HG03066 (cell line): ENCODE results near the gene ADAMTS2.
"Not testable (repeated sequence)": the region's sequence is repeated elsewhere in the genome, so short reads cannot be mapped to it uniquely, and the experiment has no call there.

ENCODE experiments used
- ATAC-seq: cut with Tn5 transposase; IDR thresholded peaks from one replicate; pipeline ENCODE4 v1.9.1; 2021; ENCODE audit warnings: low read depth; ENCODE audit not compliant: unreplicated experiment

The ADAMTS2 gene

DNA sequence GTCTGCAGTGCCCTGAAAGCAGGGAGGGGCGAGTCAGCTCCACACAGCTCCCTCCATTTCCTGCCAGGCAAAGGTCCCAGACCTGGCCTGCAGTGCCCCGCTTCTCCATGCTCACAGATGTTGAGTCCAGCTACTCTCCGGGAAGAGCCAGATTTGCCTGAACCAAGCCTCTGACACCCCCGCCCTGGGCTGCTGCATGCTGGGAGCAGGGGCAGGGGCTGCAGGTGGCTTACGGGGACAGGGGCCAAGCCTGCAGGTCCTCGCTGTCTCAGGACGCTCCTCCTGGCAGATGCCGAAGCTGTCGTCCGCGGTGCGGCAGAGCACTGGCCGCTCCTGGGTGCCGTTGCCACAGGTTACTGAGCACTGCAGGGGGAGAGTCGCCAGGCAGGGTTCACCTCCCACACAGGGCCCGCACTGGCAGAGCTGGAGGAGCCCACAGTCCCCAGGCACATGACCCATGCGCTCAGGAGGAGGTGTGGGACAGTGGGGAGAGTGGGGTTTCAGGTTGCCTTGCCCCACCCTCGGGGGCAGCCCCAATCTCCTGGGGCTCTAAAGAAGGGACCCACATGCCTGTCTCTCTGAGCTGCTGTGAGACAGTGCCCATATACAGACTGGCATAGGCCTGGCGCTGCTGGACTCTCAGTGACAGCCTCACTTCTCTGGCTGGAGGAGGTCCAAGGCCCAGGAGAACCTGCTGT, 222.7 kb downstream of the ADAMTS2 start:
- no peak for ATAC-seq

DNA sequence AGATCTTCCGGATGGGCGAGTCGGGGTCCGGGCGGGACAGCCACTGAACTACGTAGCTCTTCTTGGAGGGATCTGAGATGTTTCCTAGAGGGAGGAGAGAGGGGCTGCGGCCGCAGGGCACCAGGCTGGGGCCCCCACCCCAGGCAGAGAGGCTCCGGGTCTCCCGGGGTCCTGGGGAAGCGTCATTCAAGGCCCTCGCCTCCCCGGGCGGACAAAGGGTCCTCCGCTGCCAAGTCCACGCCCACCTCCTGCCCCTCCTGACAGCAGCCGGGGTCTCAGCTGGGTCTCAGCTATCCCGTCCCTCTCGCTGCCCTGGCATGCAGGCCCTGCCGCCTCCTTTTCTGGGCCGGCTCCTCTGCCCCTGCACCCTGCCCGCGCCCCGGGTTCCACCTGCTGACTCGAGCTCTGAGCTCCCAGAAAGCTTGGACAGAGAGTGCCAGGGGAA, 223.6 kb downstream of the ADAMTS2 start:
- no peak for ATAC-seq

DNA sequence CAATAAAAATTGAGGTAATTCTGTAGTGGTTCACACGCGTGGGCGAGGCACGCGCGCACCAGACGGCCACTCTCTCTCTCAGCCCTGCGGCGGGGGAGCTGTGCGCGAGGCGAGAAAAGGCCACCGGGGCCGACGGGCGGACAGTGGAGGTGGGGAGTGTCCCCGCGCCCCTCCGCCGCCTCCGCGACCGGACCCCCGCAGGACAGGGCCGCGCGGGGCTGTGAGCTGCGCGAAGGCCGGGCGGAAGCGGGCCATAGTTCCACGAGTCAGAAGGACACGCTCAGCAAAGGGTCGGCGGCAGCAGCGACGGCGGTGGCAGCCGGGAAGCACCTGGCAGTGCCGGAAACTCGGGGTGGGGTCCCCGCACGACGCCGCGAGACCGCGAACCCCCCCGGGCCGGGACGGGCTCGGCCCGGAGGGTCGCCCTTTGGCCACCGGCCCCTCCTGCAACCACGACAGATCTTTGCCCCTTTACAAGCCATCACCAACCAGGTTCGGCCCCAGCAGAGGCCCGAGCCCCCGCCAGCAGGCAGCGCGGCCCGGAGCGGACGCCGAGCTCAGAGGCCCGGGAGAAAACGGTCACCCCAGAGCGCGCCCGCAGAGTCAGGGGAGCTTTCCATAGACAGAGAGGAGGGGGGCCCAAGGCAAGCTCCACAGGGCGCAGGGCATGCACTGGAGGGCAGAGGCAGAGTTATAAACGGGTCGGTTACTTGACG, 224.2 kb downstream of the ADAMTS2 start:
- no peak for ATAC-seq

DNA sequence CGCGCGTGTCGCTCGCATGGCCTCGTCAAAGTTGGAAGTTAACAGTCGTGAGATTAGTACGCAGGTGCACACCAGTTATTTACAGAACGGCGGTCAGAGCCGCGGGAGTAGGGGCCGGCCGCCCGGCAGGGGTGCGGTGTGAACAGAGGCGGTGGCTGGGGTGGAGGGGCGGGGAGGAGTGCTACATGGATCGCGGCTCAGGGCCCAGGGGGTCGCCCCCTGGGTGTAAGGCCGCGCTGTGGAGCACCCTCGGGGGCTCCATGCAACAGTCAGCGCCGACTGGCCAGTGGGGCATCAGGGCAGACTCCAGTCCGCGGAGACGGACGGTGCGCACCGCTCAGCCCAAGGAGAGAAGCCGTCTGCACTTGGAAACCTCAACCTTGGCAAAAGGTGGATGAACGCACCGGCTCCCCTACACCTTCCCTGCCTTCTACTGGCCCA, 224.8 kb downstream of the ADAMTS2 start:
- ATAC-seq: no peak

DNA sequence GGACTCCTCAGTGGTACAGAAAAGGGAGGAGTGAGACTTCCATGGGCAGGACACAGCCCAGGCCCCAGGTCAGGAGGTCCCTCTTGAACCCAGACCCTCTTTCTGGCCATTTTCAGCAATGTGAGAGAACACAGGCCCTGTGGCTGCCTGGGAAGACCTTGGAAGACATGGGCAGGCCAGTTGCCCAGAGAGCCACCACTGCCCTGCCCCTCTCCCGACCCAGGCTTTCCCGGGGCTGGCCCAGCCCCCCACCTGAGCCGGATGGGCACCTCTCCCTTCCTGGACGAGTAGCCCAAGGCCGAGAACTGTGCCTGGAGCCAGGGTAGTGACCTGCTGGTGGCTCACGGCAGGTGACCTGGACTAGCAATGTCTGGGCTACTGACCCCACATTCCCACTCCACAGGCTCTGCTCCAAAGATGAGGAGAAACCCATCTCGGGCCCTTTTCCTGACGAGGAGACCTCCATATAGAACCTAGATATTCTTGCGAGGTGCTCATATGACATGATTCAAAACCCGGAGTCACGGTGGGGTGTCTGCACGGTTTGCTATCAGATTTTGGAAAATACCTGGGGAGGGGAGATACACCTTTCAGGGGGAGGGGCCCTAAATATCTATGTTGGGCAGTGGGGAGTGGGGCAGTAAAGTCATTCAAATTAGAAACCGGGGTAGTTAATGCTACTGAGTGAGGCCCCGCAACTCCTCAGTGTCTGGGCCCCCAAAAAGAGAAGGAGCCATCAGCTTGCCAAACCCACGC, 225.7 kb downstream of the ADAMTS2 start:
- ATAC-seq: no peak

DNA sequence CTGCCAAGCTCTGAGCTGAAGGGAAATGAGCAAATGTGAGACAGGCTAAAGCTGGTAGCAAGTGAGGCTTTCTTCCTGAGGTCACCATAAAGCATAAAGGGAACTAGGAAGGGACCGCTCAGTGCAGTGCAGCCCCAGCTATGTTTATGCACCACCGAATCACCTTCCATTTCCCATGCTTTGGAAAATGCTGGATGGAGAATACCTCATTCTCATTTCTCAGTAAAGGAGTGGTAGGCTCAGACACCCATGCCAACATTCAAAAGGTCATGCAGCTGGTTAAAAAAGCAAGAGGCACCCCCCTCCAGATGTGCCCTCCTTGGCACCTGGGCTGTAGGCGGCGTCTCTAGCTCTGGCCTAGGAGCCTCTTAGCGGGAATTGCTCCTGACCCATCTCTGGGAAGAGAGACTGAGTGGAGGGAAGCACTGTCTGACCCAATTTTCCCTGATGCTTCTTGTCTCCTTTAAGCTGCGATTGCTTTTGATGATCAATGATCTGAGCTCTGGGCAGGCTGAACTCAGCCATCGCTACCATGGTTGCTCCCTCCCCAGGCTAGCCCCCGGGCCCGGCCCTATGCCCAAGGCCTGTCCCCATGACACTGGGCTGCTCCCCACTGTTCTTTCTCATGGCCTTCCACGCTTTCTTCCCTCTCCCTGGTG, 226.4 kb downstream of the ADAMTS2 start:
- ATAC-seq: no peak

DNA sequence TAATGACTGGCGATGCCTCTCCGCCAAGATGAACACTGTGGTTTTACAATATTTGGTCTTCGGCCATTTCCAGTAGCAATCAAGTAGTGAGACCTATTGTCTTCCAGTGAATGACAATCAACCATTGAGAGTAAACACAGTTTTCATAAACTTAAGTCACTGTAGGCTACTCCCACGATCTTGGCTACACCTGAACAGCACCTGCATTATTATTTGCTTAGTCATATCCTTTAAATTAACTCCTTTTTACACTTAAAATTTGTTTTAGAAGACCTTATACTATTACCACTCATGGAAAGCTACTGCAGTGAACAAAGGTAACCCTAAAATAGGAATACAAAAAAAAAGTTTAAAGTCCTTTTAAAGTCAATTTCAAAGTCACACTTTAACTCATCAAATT, 226.9 kb downstream of the ADAMTS2 start:
- no peak for ATAC-seq

DNA sequence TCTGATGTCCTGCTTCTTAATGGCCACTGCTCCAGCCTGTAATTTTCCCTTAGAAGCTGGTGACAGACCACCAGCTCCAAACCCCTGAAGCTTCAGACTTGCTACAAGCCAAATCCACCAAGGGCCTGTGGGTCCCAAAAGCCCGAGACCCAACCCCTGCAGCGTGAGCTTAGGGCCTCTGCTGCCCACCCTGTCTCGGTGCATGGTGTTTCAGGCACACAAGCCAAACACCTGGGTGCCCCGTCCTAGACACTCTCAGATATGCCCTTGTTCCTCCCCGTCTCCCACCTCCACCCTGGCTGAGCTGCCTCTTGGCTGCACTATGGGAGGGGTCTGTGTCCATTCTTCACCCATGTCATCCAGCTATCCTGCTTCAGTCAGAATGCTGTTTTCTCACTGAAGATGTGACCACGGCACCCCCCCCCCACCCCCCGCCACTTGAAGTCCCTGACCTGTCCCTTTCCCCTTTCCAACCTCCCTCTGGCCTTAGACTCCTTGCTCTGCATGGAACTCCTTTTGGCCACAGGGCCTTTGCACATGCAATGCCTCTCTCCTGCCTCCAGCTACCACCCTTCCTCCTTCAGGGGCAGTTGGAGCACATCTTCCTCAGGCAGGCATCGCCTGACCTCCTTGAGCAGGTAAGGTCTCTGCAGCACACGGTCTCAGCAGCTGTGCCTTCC, 229.3 kb downstream of the ADAMTS2 start:
- ATAC-seq: no peak

DNA sequence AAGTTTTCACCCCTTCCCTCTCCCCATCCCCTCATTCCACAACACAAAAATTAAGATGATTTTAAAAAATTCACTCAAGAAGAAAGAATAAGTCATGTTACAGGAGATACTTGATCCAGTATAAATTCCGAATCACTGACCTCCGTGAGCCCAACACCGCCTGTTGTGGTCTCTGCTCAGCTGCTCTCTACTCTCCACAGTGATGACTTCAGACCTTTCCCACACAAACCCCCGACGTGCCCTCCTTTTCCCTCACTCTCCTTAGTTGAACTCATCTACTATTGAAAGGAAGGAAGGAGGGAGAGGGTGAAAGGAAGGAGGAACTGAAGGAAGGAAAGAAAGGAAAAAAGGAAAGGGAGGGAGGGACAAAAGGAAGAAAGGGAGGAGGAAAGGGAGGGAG, 230.0 kb downstream of the ADAMTS2 start:
- no peak for ATAC-seq

DNA sequence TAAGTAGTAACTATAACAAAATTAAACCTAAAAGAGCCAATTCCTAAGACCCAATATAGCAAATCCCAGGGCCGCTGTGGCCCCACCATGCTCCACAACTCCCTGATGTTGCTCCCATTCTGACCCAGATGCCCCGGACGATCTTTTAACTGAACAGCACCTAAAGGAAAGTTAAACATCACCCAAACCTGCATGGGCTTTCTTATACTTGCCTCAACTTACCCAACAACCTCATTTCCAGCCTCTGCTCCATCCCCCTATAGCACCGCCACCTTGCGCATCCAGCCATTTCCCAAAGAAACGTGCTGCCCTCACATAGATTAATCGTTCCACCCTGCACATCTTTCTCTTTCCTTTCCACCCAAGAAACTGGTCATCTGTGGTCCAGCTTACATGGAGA, 230.5 kb downstream of the ADAMTS2 start:
- ATAC-seq: no peak

DNA sequence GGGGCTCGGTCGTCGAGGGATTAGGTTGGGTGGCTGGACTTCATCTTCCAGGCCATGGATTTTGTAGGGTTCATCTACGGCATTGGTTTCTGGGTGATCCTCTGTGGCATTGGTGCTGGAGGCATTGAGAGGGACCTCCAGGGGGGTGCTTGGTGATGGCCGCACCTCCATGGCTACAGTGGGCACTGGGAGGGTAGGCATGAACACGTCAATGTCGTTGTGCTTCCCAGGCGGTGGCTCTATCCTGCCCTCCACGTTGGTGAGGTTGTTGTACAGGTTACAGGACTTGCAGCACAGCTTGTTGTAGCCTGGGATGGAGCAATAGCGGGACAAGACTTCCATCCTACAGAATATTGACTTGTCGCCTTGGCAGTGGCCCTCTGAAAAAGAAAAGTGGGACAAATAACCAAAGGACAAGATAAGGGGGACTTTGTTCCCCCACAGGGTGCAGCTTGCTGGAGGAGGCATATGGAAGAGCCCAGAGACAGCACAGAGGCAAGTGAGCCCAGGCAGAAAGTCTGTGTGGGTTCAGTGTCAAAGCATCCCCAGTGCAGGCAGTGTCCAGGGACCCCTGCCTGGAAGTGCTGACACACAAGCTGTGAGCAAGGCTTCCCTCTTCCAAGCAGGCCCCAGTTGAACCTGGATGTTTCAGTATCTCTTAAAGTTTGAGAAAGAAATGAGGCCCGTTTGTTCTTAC, 231.2 kb downstream of the ADAMTS2 start:
- no peak for ATAC-seq

DNA sequence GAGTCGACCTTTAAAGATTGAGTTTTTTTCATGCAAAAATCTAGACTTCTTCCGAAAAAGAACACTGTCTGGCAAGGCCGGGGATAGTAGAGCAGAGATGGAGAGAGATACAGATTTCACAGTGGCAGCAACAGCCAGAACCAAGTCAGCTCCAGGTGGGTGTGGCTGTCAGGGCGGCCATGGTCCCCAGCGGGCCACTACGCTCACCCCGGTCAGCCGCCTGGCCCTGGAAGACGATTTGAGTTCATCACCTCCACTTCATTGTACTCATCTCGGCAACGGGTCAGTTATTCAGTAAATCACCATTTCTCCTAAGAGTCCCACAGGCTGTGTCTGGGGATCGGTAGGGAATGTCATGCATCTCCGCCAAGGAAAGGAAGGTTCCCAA, 232.1 kb downstream of the ADAMTS2 start:
- no peak for ATAC-seq

DNA sequence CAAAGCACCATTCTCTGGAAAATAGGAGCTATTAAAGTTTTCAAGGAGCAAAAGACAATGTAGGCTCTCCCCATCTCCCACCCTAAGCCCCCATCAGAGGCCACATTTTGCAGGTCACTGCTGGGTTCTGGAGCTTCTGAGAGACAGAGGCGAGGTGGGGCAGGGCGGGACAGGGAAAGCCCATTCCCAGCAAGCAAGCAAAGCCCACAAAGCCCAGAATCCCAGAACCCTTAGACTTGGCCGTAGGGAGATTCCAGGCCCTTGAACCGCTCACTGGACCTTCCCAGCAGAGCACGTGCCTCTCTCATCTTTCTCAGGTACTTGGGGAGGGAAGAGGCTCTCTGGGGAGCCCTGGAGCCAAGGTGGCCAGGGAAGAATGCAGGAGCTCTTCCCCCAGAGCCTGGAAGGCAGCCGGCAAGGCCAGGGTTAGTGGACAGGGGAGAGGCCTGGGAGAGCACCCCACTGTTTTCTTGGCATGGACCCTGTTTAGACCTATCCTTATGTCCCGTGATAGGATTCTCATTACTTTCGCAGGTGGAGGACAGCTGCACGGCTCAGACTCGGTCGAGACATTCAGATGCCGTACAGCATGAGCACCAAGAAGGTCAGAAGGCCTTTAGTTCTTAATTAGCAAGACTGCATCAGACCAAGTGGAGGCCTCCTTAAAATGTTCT, 232.7 kb downstream of the ADAMTS2 start:
- no peak for ATAC-seq

DNA sequence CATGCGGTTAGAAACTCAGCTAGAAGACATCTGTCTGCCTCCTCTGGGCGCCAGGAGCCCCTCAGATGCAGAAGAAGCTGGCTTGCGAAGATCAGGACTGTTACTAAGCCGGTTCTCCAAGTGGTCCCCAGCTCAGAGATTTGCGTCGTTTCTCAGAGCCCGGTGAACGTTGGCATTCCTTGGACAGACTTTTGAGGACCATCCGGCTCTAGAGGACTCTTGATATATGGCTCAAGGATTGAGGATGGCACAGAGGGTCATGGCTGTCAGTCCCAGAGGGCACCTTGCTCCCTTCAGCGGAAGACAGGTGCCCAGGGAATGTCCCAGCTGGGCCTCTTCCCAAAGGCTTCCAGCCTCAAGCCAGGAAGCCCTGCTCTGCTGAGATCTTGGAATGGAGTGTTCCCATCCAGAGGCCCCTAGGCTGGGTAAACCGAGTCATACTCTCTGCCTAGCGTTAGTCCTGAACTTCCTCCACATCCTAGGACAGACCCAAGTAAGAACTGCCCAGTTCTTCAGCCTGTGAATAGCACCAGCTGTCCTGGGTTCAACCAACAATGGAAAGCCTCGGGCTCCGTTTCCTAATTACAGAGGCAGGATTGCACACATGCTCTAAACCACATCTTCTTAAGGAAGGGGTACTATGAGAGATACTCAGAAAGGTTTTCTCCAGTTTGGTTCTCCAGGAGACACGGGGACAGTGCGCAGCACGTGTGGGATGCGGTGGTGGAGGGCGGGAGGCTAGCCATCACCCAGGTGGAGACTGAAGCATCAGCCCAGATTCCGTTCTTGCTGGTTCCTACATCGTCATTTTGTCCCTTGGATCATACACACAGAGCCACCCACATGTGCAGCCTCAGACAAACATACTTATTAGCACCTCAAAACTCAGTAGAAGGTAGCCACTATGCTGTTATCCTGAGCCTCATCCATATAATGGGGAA, 233.7 kb downstream of the ADAMTS2 start:
- ATAC-seq: no peak

DNA sequence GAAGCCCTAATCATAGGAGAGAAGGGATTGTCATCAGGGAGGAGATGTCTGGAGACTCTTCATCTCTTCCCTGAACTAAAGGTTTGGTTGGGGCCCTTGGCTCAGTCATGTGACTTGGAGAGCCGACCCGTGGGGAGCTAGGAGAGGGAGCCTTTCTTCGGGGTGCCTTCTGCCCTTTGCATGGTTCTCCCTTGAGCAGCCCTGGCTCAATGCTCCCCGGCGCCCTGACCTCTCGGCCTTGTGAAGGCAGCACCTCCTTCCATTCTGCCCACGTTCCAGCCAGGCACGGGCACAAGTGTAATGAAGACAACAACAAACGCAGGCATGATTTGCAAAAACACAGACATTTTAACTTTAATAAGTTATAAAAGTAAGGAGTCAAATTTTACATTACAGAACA, 234.7 kb downstream of the ADAMTS2 start:
- no peak for ATAC-seq

DNA sequence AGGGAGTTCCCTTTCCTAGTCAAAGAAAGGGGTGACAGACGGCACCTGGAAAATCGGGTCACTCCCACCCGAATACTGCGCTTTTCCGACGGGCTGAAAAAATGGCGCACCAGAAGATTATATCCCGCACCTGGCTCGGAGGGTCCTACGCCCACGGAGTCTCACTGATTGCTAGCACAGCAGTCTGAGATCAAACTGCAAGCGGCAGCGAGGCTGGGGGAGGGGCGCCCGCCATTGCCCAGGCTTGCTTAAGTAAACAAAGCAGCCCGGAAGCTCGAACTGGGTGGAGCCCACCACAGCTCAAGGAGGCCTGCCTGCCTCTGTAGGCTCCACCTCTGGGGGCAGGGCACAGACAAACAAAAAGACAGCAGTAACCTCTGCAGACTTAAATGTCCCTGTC, 244.0 kb downstream of the ADAMTS2 start:
- not testable (repeated sequence) for ATAC-seq

DNA sequence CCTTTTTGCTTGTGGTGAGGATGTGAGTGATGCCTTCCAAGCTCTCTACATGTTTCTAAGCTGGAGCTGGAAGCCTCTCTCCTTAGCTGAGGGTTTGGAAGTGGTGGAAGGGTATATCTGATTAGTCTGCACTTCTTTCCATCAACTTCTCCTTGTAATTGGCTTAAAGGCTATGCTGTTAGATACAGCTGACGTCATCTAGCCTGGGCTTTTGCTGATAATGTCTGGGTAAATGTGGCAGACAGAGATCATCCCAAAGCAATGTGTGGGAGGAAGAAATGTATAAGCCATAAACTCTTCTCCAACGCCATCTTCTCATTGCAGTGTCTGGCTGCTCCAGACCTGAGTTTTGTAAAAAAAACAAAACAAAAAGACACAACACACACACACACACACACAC, 255.8 kb downstream of the ADAMTS2 start:
- ATAC-seq: no peak

DNA sequence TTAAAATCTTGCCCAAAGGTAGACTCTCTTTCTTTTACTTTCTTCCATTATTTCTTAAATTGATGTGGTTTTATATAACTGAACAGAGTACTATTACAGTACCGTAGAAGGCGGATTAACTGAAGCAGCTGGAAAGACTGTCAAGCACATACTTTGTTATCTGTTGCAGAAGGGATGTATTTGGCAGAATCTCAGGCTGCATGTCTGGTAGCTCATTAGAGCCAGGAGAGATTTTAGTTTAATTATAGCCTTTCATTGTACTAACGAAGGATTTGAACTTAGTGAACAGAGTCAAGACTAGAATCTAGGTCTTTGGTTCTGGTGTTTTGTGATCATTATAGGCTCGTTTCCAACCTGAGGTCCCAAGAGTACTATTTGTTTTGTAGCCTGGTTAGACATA, 264.5 kb downstream of the ADAMTS2 start:
- no peak for ATAC-seq
